ENCODE measurements around the gene LHPP.

DNA sequence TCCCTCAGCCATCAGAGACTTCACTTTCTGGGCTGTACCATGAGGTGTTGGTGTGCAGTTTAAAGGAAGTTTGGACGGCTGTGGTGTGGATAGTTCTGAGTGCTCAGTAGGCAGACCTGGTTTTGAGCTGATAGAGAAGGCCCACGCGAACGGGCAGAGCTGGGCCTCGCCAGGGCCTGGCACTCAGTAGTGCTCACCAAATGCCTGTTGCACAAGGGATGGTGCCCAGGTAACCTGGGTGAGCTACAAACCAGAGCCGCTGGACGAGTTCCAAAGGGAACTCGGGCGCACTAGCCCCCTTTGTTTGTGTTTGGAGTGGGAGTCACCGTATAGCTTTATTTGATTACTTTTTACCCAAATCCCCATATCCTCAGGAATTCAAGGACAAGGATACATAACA, 95.5 kb downstream of the LHPP start:
- no peak for TF ChIP-seq POLR2A (IDR thresholded peaks at IDR 0.05)
- TF ChIP-seq CTCF (IDR thresholded peaks at IDR 0.05) = no peak
